Fibroblast of villous mesenchyme (primary cell): Measurements from ENCODE around the gene DLGAP1. TPM values are rescaled to one million over a fixed set of nuclear protein-coding genes. Genes with fewer than 3 reads are reported as not detected.

Experiments
- DNase-seq: peaks from one replicate; pipeline ENCODE4 v3.0.0-alpha.2; 2010; ENCODE audit warnings: low read depth
- H3K4me3 ChIP-seq: 2 replicates; pipeline ENCODE4 v1.5.1; 2011; ENCODE audit warnings: low read depth, mild to moderate bottlenecking, low read length
- total RNA-seq: library from RNA; depleted of rRNA; stranded (reverse); fragments of >200 nt; gene quantifications from 2 replicates; pipeline ENCODE4 v1.2.3, GENCODE V29; 2012
- TF ChIP-seq, protein P1 (sequence below): IDR thresholded peaks from 2 replicates; pipeline ENCODE4 v1.5.1; 2012; ENCODE audit warnings: low read depth, mild to moderate bottlenecking, low read length; ENCODE audit not compliant: insufficient read depth

DLGAP1 gene
- total RNA-seq, 1 donor = 0.86 TPM

DNA sequence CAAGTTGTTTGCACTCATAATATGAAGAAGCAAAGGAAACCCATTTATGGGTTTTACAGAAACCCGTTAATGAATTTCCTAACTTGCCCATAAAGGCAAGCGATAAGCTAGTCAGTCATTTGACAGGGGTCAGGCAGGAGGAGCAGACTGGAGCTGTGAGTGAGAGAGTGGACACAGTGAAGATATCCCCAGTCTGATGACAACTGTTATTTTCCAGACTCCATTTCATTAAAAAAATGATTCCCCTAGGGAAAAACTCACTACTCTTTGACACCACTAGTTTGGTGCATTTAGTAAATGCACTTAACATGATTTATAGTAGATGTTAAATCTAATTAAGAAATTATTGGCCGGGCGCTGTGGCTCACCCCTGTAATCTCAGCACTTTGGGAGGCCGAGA is 924.3 kb downstream of the DLGAP1 start:
- DNase-seq = peak; percentile 46
- no peak overlapping the region for H3K4me3 ChIP-seq
- TF ChIP-seq, protein P1, sequence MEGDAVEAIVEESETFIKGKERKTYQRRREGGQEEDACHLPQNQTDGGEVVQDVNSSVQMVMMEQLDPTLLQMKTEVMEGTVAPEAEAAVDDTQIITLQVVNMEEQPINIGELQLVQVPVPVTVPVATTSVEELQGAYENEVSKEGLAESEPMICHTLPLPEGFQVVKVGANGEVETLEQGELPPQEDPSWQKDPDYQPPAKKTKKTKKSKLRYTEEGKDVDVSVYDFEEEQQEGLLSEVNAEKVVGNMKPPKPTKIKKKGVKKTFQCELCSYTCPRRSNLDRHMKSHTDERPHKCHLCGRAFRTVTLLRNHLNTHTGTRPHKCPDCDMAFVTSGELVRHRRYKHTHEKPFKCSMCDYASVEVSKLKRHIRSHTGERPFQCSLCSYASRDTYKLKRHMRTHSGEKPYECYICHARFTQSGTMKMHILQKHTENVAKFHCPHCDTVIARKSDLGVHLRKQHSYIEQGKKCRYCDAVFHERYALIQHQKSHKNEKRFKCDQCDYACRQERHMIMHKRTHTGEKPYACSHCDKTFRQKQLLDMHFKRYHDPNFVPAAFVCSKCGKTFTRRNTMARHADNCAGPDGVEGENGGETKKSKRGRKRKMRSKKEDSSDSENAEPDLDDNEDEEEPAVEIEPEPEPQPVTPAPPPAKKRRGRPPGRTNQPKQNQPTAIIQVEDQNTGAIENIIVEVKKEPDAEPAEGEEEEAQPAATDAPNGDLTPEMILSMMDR = no peak

DNA sequence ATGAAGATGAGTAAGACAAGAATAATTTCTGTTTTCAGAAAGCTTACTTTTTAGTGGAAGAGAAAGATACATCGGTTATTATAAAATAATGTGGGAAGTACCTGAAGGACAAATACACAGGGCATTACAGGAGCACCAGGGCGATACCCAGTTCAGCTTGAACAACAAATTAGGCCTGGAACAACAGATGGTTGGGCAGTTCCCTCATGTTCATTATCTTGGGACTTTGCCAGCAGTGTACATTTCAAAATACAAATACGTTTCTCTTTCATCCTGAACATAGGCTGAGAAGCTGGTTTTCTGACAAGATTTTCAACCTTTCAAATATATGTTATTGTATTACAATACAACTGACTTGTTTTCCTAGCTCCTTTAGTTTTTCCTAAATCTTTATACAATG is 925.5 kb downstream of the DLGAP1 start:
- H3K4me3 ChIP-seq = no peak overlapping the region
- peak; percentile 7 for DNase-seq
- TF ChIP-seq, protein P1 = no peak

DNA sequence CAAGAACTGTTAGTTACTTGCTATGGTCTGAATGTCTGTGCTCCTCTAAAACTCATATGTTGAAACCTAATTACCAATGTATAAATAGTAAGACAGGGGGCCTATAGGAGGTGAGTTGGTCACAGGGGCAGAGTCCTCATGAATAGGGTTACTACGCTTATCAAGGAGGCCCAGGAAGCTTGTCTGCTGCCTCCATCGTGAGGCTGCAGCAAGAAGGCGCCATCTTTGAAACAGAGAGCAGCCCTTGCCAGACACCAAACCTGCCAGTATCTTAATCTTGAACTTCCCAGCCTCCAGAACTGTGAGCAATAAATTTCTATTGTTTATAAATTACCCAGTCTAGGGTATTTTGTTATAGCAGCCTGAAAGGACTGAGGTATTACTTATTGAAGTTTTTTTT is 926.0 kb downstream of the DLGAP1 start:
- no peak overlapping the region for H3K4me3 ChIP-seq
- TF ChIP-seq, protein P1 = no peak
- no peak for DNase-seq

DNA sequence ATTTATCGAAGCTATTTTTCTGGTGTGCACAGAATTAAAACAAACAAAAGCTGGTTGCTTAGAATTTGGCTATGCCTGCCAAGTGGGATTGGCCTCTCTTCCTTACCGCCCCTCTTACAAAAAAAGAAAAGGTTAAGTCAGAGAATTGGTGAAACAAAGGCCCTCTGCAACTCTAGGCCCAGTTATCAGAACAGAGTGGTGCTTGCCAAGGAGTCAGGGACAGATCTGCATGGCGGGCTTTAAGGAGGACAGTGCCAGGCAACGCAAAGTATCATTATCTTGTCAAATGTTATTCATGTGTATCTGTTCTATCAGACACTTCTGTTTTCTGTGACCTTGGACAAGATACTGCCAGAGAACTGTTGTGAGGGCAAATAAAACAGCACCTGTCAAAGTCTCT is 926.9 kb downstream of the DLGAP1 start:
- TF ChIP-seq, protein P1 = no peak
- H3K4me3 ChIP-seq = no peak overlapping the region
- no peak for DNase-seq

DNA sequence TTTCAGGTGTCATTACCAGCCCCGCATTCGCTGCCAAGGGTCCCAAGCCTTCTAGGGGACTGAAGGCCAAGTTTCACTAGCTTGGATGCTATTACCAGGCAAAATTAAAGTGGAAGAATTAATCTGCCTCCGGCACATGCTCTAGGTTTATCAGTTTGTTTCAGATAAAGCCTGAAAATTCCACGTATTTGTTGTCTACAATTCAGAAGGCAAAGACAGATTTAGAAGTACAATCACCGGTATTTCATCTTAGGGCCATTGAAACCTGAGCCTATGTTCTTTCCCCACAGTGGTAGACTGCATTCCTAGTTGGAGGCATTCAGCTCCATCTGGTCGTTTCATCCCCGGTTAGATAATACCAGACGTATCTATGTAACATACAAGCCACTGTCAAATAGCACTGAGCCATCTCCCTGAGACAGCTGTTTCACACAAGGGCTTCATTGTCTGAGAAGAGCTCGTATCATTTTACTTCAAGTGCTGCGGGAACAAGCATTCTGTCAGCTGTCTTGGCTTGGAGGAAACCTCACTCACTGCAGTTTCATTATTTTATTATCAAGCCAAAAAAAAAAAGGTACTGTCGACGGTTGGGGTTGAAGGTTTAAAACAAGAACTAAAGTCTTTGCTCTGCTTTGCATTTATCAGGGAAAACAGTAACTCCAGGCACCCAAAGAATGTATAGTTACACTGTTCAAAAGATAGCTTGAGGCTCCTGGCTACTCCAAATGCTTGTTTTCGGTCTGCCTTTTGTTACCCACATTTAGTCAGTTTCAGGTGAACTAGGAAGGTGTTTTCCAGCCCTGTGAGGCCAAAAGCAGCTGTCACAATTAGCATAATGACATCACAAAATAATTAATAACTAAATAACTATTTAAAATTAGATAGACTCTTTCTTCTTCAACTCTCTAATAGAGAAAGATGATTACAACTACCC is 928.4 kb downstream of the DLGAP1 start:
- DNase-seq = peak; percentile 29
- H3K4me3 ChIP-seq = no peak overlapping the region
- TF ChIP-seq, protein P1 = no peak

DNA sequence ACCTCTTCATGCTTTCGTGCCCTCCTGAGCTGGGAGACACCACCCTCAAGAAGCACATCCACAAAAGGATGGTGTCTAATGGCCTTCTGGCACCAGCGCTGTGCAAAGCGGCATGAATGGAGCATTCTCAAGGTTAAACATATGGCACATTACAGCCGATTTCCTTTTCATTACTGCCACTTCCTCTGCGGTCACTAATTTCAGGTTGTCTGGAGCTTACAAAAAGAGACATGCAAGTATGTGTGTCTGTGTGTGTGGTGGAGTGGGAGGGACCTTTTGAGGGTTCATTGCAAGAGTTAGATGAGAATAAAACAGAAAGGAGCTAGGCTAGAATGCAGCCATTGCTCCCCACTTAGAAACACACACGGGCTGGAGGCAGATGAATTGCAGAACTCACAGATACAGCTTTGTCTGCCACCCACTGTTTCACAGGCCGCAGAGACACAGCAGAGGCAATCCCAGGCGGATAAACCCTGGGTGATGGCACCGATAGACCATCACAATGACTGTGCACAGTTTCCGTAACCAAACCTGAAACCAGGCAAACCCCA is 929.2 kb downstream of the DLGAP1 start:
- TF ChIP-seq, protein P1 = no peak
- DNase-seq = no peak
- H3K4me3 ChIP-seq = no peak overlapping the region
